Epithelial cell of esophagus (primary cell): ENCODE measurements around the gene PDLIM5.

Source experiments
- DNase-seq: peaks from one replicate; pipeline ENCODE4 v3.0.0; 2010; ENCODE audit warnings: low read depth
- H3K4me3 ChIP-seq: 2 replicates; pipeline ENCODE4 v1.5.1; 2011; ENCODE audit warnings: mild to moderate bottlenecking, low read length, control low read depth
- TF ChIP-seq, protein P1 (sequence below): IDR thresholded peaks from 2 replicates; pipeline ENCODE4 v1.5.1; 2011; ENCODE audit warnings: low read depth, mild to moderate bottlenecking, low read length, control low read depth, inconsistent platforms; ENCODE audit not compliant: insufficient read depth; ENCODE audit errors: missing control alignments

Gene PDLIM5

DNA sequence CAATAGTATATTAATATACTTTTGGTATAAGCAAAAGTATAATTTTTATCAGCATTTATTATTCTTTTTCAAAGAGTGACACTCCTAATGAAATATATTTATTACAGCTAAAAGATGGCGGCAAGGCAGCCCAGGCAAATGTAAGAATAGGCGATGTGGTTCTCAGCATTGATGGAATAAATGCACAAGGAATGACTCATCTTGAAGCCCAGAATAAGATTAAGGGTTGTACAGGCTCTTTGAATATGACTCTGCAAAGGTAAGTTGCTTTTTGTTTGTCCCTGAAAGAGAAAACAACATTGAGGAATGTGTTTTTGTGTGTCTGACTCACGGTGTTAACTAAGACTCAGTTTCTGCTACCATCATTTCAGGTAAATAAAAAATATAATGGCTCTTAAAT is 71.9 kb downstream of the PDLIM5 start:
- TF ChIP-seq, protein P1, sequence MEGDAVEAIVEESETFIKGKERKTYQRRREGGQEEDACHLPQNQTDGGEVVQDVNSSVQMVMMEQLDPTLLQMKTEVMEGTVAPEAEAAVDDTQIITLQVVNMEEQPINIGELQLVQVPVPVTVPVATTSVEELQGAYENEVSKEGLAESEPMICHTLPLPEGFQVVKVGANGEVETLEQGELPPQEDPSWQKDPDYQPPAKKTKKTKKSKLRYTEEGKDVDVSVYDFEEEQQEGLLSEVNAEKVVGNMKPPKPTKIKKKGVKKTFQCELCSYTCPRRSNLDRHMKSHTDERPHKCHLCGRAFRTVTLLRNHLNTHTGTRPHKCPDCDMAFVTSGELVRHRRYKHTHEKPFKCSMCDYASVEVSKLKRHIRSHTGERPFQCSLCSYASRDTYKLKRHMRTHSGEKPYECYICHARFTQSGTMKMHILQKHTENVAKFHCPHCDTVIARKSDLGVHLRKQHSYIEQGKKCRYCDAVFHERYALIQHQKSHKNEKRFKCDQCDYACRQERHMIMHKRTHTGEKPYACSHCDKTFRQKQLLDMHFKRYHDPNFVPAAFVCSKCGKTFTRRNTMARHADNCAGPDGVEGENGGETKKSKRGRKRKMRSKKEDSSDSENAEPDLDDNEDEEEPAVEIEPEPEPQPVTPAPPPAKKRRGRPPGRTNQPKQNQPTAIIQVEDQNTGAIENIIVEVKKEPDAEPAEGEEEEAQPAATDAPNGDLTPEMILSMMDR = no peak
- H3K4me3 ChIP-seq = no peak overlapping the region
- peak; percentile 80 for DNase-seq

DNA sequence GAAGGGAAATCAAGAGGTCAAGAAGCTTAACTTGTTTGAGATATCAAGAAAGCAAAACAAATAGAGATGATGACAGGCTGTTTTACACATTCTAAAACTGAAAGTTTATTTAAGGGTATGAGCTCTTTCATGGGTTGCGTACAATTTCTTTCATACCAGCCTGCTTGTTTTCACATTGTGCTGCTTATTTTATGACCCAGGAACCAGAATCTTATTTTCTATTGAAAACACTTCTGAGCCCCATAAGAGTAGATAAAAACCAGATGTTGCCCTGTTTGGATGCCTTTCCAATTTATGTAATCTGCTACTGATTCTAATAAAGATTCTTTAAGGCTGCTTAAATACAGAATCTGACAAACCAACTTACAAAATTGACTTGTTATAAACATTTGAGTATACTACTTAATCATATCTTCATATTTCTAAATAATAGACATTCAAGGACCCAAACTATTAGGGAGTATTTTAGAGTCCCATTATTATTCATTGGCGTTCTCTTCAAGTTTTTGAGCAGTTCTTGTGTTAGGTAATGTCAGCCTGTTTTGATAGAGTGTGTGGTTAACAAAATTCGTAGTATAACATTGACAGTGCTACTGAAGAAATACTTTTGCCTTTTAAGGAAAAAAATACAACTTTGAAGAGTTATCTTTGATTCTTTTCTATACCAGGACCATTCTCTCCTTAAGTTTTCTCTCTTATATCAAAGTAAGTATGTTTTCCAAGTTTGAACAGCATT is 74.4 kb downstream of the PDLIM5 start:
- TF ChIP-seq, protein P1 = no peak
- DNase-seq = no peak
- H3K4me3 ChIP-seq = no peak overlapping the region

DNA sequence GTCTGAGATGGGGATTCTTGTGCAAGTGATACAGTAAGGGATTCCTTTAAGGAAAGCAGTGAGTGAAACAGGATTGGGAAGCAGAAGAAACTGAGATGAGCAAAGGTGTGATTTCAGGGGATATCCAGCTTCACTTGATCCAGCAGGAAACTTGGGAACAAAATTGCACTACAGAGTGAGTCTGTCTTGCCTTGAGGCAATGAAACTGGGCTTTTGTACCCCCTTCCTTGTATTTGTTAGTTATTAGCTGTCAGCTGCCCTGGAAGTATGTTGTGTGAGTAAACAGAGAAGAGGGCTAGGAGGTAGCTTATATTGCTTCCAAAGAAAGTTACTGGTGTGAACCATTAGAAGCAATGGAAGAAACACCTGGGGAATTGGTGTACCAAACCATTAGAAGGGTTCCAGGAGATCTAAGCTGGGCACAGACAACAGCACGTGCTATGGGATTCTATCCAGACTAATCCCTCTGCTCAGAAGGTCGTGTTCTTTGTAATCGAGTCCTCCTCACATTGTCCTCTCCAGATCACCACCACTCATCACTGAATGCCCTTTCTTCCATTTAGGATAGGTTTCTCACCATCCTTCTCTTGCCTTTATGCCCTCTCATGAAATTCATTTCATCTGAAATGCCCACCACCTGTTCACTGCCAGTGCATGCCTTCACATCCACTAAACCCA is 76.0 kb downstream of the PDLIM5 start:
- DNase-seq = peak; percentile 69
- H3K4me3 ChIP-seq = no peak overlapping the region
- TF ChIP-seq, protein P1 = no peak

DNA sequence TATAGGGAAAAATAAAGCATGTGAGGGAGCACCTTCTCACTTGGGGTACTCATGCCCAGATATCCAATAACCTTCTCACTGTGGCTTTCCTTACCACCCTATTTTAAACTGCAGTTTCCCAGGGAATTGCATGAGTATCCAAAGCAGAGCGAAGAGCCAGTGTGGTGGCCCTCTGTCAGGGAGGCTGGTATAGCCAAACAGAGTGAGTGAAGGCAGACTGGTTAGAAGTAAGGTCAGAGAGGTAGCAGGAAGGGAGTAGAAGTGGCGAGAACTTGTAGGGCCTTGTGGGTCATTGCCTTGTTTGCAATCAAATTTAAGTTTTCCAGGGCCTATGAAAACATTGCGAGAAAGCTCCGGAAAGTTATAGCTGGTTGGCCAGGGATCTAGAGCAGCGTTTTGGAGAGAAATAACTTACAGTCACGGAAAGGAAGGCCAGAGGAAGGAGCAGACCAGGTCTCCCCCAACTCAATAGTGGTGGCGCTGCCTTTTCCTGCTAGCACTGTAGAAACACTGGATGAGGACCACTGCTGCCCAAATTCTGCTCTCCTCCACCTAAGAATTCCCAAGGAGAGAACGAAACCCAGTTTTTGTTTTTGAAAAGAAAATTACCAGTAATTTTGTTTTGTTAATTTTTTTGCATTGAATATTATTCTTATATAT is 77.2 kb downstream of the PDLIM5 start:
- TF ChIP-seq, protein P1 = no peak
- no peak overlapping the region for H3K4me3 ChIP-seq
- DNase-seq = no peak

DNA sequence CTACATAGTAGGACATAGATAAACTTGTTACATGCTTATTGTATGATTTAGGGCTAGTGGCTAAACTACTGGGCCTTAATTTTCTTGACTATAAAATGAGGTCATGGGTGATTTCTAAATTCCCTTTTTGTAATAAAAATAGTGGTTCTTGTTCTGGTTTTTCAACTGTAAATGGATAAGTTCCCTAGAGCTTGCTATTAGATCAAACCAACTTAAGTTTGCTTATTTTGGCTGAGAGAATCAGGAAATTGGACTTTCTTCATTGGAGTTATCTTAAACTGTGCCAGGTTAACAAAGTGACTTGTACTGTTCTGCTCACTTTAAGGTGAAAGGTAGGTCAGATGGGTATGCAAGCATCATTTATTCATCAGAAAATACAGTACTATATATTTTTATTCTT is 78.3 kb downstream of the PDLIM5 start:
- TF ChIP-seq, protein P1 = no peak

DNA sequence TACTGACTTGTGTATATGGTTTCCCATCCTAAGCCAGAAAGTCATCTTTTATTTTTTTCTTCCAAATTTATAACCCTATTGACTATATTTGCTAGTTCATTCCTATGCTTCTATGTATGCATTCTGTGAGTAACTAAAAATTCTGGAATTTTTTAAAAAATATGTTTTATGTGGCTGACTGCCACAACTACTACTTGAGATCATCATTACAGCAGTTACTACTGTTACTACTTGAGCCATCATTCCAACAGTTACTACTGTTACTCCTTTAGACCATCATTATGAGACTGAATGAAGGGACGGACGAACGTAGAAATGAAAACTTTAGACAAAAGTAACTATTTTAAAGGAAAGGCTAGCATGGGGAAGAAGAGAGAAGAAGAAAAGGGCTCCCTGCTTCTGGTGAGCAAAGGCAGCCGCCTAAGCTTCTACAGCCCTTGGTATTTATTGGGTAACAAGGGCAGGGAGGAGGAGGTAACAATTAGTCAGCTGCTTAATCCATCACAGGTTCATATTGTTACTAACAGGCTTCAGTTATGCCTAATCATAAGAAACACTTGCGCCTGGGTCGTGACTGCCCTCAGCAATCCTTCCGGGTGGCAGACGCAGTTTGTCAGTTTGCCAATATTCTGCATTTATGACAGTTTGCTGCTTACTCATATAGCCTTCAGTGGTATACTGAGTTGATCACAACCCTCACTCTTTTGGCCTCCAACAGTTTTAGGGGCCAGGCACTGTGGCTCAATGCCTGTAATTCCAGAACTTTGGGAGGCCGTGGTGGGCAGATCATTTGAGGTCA is 80.4 kb downstream of the PDLIM5 start:
- peak; percentile 95 for DNase-seq
- TF ChIP-seq, protein P1 = no peak
- H3K4me3 ChIP-seq = no peak overlapping the region

More for the DNA sequence above, 78.3 kb downstream of the PDLIM5 start:
- no peak for DNase-seq
- H3K4me3 ChIP-seq = no peak overlapping the region
